Hepatocyte (in vitro differentiated cells): ENCODE results near the gene GNB1L.

ENCODE experiments used
- CTCF ChIP-seq: fragments of 200-600 bp; sonication (generic); IDR thresholded peaks from 2 replicates; pipeline ENCODE4 v1.5.1; 2016; ENCODE audit warnings: antibody characterized with exemption, mild to moderate bottlenecking; ENCODE audit not compliant: poor library complexity
- EZH2 ChIP-seq: fragments of 200-600 bp; sonication (generic); IDR thresholded peaks from 2 replicates; pipeline ENCODE4 v1.6.1; 2016; ENCODE audit warnings: antibody characterized with exemption, mild to moderate bottlenecking, borderline replicate concordance
- EZH2phosphoT487 ChIP-seq: fragments of 200-600 bp; sonication (generic); IDR thresholded peaks from one replicate; pipeline ENCODE4 v1.6.1; 2018; ENCODE audit warnings: antibody characterized with exemption, mild to moderate bottlenecking, low read depth, moderate library complexity; ENCODE audit not compliant: unreplicated experiment, severe bottlenecking

DNA sequence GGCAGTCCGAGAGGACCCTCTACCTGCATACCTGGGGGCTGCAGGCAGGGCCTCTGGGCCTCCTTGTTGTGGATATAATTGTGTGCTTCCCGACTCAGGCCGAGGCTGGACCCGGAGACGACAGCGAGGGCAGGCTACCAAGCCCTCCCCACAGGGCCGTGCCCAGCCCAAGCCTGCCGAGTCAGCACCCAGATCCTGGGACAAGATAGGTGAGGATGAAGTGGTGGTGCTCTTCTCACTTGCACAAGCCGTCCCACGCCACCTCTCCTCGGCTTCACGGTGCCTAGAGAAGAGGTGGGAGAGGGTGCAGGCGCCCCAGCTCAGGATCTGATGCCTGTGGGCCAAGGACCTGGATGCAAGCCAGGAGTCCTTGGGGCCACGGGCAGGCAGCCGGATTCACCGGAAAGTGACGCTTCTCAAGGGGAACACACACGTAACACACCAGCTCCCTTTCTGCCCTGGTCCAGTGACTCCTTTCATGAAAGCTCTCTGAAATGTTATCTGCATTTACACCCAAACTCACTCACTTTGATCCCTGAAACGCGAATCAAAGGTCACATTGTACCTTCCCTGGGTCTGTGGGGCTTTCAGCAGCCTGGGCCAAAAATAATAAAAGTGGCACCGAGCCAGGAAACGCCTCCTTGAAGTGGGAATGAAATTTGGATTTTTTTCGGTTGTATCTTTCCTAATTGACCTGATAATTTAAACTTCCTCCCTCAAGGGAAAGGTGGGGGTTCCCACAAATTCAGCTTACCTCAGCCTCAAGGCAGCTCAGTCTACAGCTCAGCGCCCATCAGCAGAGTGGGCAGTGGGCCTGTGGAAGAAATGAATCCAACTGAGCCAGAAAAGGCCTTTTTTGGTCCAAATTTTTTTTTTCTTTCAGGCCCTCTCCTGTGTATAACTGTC, 1.1 kb upstream of the GNB1L start:
- no peak for TF ChIP-seq CTCF
- TF ChIP-seq EZH2phosphoT487: no peak
- no peak for TF ChIP-seq EZH2
